IPS-11a (cell line): Measurements from ENCODE around the gene MRPS14.
"Not testable (repeated sequence)": the region's sequence is repeated elsewhere in the genome, so short reads cannot be mapped to it uniquely, and the experiment has no call there.

Experiments used
- H3K4me3 ChIP-seq: one replicate; pipeline ENCODE4 v1.5.1; 2013; ENCODE audit warnings: low read depth, low read length, control low read depth

The MRPS14 gene

DNA sequence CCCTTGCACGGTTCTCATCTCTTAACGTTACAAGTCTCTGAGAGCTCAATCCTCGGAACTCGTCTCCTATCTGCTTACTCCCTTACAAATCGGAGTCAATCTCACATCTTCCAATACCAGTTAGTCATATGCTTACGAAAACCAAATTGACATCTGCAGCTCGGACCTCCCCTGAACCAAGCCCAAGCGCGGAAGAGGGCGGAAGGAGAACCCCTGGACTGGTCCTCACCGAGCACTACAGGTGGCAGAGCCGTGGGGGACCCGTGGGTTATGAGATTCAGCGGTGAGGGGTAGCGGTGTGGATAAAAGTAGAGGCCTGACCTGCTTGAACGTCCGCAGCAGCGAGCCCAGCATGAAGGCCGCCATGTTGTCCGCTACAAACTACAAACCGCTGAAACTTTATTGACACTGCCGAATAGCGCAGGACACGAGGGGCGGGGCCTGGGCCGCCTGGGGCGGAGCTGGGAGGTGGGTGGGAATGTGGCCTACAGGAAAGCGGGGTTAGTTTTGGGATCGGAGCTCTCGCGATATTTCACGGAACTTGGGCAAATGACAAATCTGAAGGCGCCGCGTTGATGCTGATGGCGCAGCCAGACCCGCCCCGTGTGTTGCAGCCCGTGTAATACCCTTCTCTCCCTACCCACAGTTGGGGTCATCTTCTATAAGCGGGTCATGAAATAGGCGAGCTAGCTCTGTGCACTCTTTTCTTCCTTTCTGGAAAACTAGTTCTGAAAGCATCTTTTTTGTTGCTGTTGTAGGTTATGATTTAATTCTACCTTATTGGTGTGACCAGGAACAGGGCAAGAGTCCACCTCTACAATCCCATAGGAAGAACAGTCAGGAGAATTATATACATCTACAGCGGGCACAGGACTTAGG is at the start of gene MRPS14:
Gene MRPS14 (minus strand): TSS at position 383 of the 879 bp plus-strand sequence. CDS start 17 bp downstream, at position 366.
- H3K4me3 ChIP-seq = peak within 1 kb of the TSS; percentile 99

DNA sequence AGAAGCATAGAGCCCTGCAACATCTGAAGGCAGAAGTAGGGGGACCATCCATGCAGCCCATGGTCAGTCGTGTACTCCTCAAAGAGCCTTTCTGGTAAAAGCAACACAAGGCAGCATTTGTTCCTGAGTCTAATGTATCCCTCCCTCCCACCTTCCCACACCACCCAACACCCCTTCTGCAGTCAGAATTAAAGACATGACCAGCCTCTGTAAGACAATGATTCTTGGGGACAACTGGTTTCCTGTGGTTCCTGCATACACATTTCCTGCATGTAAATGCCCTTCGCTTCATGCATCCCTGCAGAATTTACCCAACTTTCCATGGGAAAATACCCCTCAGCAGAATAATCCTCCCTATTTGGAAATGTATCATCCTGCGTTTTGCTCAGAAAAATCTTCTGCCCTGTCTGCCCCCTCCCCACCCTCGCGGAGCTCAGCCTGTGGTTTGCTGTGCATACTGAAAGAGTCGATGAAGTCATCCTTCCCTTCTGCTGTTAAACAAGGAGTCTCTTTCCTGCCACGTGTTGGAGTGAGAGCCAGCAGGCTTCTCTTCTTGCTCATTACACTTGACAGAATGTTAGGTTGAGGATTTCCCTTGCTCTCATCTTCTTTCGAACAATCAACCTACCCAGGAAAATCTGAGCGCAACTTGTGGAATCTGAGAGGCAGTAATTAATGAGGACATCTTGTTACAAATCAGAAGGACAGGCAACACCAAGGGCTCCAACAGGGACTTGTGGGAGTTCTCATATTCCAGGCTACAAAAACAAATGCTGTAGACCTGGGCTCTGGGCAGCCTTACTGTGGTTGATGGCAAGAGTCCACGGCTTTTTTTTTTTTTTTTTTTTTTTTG is 49.1 kb upstream of the MRPS14 start:
- no peak overlapping the region for H3K4me3 ChIP-seq

DNA sequence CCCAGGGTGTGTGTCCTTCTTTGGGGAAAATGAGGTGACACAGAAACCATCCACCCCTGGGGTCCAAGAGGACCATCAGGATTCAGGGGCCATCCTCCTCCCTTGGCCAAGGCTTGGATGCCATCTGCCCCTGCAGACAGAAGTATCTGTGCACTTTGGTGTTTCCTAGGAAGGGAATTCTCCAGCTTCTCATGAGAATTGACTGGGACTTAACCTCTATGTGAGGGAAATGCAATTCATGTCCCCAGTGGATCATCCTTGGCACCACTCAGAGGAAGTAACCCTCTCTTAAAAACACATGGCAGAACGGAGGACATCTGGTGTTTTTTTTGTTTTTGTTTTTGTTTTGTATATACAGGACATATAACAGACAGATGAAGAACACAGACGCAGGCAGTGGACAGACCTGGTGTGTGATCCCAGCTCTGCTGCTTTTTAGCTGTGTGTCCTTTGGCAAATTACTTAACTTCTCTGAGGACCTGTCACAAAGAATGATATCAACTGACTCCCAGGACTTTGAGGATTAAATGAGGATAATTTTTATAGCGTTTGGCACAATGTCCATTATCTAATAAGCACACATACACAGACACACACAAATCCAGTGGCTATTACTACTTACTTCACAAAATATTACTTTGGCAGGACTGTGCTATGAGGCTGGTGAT is 48.2 kb upstream of the MRPS14 start:
- no peak overlapping the region for H3K4me3 ChIP-seq

DNA sequence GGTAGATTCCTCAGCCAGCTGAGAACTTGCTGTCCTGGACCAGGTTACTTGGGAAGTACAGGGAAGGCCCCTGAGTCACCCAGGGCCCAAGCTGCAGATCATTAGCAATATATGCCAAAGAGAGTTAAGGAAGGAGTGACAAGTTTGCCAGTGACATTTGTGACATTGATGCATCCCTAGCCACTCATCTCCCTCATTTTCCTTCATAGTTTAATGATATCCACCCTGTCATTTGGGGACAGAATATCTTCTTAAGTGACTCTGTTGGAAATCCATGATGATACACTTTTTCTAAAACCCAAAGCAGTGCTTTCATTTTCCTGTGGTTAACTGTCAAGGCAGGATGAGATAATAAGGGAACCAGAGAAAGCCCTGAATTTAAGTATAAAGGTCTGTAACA is 47.6 kb upstream of the MRPS14 start:
- H3K4me3 ChIP-seq = no peak overlapping the region

DNA sequence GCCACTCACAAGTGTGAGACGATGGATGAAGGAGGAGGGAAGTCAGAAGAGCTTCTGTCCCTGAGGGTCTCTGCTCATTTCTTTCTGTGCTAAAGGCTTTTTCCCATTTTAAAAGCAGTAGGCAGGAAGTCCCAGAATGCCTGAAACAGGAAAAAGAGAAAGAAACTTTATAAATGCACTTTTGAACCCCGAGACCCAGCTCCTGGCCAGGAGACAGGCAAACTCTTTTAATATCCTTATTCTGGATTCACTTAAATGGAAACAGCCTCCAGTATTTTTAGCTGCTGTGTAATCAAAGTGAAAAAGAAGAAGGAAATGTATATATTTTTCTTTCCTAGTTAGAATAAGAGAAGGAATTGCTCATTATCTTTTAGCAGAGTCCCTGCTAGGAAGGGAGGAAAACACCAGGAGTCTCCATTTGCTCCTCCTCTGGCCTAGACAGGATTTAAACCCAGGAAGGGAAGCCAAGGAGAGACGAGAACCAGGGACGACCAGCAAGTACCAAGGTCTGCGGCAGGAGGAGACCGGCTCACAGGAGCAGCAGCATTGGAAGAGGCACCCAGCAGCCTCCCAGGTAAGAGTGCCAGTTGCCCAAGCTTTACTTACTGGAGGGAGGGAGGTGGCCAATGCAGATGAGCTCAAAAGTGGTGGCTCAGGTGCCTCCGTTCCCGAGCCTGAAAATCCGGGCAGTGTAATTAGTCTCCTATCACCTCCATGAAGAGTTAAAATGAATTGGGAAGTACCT is 44.3 kb upstream of the MRPS14 start, which contains the start of gene TNN:
Gene TNN (plus strand): TSS at position 472 of the 745 bp plus-strand sequence. CDS start 9,586 bp downstream, outside the sequence.
- H3K4me3 ChIP-seq = no peak within 1 kb of the TSS

DNA sequence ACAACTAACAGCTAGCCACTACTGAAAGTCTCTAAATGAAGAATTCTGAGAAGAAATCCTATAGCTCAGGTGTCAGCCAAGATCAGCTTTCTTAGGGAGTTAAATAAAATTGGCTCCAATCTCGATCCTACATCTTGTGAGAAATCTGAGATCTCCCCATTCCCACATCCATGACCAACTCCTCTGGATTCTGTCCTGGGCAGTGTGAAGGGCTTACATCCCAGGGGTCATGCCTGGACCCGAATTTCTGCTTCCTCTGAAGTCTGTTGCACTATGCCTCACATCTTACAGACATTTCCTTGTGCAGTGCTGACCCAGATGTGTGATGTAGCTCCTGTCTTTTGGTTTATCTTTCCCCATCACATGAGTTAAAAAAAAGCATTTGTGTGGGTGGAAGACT is 39.6 kb upstream of the MRPS14 start:
- no peak overlapping the region for H3K4me3 ChIP-seq

DNA sequence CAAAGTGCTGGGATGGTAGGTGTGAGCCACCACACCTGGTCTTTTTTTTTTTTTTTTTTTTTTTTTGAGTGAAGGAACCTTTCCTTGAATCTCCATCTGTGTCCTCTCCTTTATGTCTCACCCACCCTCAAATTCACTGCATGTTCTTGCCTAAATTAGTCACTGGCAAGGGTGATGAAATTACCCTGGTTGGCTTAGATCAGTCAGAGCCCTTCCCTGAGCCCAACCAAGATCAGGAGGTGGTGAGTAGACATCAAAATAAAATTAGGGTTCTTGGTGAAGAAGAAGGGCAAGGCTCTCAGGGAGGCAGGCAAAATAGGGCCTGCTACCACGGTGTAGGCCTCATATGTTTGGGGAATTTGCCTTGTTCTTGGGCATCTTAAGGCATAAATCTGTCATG is 39.1 kb upstream of the MRPS14 start:
- no peak overlapping the region for H3K4me3 ChIP-seq

DNA sequence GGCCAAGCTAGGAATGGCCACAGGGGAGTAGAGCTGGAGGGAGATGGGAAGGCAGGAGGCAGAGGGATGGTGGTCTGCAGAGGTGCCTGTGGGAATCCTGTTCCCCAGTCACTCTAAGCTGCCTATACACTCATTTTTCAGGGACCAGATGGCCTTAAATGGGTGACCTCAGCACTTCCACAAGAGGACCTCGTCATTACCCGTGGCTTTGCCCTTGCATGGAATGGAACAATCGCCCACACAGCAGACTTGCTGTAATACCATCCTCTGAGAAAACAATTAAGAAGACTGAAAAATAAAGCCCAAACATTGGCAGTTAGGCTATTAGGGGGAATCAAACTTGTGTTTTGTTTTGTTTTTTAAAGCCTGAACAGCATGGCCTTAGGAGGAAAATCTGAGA is 31.5 kb upstream of the MRPS14 start:
- no peak overlapping the region for H3K4me3 ChIP-seq

DNA sequence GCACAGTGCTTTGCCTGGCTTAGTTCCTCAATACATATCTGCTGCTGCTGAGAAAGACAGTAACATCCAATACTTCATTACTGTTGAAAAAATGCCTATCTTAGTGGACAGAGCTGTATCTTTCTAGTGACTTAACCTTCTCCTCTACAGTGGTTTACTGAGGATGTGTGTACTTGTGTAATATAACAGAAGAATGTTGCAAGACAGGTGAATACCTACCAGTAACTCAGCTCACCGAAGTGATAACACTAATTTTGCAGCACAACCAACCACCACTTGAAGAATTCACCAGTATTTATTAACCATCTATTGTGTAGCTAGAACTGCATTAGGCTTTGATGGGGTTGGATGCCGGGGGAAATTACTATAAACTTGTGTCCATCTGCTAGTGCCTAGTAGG is 27.8 kb upstream of the MRPS14 start:
- H3K4me3 ChIP-seq = no peak overlapping the region

DNA sequence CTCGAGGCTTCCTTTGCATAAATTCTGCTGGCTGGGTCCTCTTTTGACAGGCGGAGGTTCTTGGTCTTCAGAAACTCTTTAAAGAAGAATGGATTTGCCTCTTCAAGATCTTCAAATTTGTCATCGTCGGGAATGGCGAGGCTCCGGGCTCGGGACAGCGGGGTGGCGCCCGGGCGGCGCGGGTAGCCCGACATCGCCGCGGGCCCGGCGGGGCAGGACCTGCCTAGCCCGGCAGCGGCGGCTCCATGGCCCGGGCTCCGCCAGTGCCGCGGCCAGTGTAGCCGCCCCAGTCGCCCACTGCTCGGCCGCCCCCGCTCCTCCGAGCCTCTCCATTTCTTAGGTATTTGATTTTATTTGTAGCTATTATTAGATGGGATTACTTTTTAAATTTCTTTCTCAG is 22.3 kb upstream of the MRPS14 start:
- no peak overlapping the region for H3K4me3 ChIP-seq

DNA sequence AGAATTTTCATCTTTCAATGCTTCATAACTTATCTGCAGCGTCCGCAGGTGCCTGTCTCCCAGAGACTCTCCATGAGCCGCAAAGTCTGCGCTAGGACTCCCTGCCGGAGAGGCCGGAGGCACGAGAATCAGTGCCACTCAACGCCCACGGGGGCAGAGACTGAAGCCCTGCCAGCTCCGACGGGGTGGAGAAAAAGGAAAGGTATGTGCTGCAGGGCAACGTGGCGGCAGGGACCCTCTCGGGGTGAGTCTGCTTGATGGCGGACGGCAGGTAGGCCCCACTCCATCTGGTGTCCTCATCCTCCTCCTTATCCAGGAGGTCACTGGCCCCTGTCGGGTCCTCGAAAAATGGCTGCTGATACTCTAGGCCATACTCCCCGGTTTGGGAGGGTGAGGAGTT is 21.9 kb upstream of the MRPS14 start:
- H3K4me3 ChIP-seq = no peak overlapping the region

DNA sequence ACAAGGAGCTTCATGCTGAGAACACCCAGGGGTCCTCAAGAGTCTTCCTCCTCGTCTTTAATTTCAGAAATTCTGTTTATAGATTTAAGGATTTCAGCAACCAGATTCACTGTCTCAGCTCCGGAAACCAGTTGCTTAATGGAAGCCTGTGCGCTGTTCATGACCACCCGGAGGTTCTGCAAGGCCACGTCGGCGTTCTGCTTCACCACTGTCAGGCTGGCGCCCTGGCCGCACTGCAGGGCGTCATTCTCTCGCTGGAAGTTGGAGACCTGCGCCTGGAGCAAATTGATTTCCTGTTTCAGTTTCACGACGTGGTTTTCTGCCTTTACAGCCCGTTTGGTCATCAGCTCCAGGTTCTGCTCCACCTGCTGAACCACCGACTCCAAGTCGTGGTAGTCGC is 21.4 kb upstream of the MRPS14 start:
- not testable (repeated sequence) for H3K4me3 ChIP-seq

DNA sequence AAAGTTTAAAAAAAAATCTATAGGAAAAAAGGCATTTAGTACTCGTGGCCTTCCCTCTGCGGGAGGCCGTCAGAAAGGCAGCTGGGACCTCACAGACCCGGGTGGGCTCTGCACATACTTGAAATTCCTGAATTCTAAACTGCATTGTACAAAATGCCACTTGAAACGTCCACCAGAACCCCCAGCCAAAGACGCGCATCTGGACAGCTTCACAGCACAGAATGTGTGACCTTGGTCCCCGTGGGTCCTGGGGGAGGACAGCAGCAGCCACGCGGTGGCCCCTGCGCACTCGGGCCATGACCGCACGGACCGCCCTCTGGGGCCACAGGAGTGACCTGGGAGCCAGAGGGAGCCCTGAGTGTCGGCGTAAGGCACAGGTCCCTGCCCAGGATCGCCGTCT is 20.6 kb upstream of the MRPS14 start:
- no peak overlapping the region for H3K4me3 ChIP-seq

DNA sequence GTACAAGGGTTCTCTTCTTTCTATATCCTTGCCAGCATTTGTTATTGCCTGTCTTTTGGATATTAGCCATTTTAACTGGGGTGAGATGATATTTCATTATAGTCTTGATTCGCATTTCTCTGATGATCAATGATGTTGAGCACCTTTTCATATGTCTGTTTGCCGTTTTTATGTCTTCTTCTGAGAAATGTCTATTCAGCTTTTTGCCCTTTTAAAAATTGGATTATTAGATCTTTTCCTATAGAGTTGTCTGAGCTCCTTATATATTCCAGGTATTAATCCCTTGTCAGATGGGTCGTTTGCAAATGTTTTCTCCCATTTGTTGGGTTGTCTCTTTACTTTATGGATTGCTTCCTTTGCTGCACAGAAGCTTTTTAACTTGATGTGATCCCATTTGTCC is 19.4 kb upstream of the MRPS14 start:
- no peak overlapping the region for H3K4me3 ChIP-seq

DNA sequence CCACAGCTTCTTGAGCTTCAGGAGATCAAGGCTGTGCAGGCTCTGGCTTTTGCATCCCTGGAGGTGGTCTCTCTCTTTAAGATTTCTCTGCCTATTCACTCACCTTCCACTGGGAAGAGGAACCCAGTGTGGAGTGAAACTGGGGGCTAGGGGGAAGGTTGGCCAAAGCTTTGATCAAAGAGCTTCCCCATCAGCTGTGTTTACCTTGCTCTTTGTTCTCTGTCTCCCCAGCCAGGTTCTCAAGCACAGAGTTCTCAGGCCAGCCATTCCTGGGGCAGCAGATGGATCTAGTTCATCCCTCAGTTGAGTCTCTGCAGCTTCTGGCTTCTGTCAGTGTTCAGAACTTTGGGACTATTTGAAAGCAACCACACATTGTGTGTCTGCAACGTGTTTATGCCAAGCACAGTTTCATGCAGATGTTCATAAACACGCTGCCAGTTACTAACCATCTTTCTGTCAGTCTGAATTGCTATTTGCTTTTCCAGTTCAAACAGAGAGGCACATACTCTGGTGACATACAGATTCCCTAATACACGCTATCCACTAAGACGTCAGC is 17.2 kb upstream of the MRPS14 start:
- H3K4me3 ChIP-seq = no peak overlapping the region

DNA sequence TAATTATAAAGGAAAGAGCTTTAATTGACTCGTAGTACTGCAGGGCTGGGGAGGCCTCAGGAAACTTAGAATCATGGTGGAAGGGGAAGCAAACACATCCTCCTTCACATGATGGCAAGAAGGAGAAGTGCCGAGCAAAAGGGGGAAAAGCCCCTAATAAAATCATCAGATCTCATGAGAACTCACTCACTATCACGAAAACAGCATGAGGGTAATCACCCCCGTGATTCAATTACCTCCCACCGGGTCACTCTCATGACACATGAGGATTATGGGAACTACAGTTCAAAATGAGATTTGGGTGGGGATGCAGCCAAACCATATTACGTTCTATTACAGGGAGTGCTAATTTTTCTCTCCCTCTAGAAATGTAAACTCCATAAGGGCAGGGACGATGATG is 14.2 kb upstream of the MRPS14 start:
- H3K4me3 ChIP-seq = no peak overlapping the region

DNA sequence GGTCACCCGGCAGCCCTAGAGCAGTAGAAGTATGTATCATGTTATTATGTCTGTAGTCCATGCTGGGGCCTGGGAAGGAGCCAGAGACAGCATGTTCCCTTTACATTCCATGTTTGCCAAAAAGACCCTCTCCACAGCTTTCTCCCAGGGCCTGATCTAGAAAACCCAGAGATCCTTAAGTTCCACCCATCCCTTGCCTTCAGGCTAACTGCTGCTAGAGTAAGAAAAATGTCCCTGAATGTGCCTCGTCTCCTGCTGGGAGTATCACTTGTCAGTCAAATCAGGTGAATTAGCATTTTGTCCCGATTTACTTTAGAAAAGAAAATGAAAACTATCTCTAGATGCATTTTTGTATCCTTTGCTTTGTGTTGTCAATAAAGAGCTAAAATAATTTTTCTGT is 13.3 kb upstream of the MRPS14 start:
- H3K4me3 ChIP-seq = no peak overlapping the region

DNA sequence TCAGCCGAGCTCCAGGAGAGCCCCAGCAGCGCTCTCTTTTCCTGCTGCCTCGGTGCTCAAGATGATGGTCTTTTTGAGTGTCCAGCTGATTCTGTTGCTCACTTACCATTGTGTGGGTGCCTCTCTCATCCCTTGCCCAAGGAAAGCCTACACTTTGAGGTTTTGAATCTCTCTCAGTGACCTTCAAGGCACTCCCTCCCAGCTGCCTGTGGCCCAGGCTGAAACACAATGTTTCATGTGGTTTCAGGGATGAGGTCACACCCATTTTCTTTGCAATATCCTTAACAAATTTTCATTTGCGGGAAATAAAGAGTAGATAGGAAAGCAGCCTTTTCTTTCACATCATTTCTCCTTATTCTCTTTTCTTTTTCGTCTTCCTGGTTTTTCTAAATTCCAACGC is 12.6 kb upstream of the MRPS14 start:
- H3K4me3 ChIP-seq = no peak overlapping the region

DNA sequence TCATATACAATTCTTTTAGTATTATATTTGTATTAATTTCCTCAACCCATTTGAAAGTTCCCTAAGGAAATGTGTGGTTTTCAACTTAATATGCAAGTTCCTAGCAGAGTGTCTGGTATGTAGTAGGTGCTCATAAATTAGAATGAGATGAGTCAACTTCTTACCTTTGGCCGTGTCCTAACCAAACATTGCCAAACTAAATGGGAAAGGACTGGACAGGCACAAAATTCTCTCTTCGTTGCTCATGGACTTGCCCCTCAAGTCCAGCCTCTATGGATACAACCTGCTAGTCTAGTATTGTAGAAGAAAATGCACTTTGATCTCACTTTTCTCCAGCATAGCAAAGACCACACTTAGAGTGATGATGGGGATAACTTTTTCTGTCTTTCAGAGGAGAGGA is 11.6 kb upstream of the MRPS14 start:
- H3K4me3 ChIP-seq = no peak overlapping the region

DNA sequence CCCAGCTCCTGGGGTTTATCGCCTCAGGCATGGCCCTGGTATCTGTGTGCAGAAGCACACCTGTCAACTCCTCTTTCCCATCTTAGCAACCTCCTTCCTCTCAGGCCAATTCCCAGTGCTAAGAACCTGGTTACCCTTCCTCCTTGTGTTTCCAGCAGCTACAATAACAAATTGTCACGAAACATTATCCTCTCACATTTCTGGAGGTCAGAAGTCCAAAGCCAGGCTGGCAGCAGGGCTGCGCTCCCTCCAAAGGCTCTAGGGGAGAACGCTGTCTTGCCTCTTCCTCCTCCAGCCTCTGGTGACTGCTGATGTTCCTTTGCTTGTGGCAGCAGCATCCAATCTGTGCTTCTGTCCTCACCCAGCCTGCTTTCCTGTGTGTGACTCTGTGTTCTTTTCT is 10.7 kb upstream of the MRPS14 start:
- no peak overlapping the region for H3K4me3 ChIP-seq
